Measurements from ENCODE around the gene NUP98. TPM values are rescaled to one million over a fixed set of nuclear protein-coding genes. Genes with fewer than 3 reads are reported as not detected.

NUP98 gene
- total and polyA plus RNA-seq, 10 of the 15 experiments (the other 5 are each of a cell fraction or from before 2014, with no cell fraction given), result 21.7 to 108 (median 78.9) TPM

DNA sequence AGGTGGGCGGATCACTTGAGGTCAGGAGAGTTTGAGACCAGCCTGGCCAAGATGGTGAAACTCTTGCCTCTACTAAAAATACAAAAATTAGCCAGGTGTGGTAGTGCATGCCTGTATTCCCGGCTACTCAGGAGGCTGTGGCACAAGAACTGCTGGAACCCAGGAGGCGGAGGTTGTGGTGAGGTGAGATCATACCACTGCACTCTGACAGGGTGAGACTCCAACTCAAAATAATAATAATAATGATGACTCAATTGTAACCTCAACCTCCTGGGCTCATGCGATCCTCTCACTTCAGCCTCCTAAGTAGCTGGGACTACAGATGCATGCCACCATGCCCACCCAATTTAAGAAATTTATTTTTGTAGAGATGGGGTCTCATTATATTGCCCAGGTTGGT, 110.6 kb downstream of the NUP98 start (continued):
- TF ChIP-seq, protein P1, sequence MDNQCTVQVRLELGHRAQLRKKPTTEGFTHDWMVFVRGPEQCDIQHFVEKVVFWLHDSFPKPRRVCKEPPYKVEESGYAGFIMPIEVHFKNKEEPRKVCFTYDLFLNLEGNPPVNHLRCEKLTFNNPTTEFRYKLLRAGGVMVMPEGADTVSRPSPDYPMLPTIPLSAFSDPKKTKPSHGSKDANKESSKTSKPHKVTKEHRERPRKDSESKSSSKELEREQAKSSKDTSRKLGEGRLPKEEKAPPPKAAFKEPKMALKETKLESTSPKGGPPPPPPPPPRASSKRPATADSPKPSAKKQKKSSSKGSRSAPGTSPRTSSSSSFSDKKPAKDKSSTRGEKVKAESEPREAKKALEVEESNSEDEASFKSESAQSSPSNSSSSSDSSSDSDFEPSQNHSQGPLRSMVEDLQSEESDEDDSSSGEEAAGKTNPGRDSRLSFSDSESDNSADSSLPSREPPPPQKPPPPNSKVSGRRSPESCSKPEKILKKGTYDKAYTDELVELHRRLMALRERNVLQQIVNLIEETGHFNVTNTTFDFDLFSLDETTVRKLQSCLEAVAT (IDR thresholded peaks at IDR 0.05), result no peak
- TF ChIP-seq CHD4 (IDR thresholded peaks at IDR 0.05), result no peak
- no peak for TF ChIP-seq MEF2A (IDR thresholded peaks at IDR 0.05; ENCODE audit: insufficient read depth, low read depth, low read length)

DNA sequence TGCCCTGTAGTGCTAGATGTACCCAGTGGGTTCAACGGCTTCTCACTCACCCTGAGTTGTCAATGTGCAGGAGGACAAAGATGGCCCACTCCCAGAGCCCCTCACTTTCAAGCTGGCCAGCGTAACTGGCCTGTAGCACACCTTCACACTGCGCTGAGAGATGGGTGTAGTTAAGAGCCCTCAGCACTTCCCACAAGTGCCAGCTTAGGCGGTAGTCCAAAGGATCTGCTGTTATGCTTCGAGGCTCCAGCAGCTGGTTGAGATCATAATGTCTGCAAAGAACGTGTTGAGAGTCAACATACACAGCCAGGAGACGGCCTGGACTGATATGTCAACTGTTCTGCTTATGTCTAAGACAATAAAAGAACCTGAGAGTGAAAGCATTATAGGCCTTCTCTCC, 111.4 kb downstream of the NUP98 start:
- no peak overlapping the region for H3K27ac ChIP-seq (ENCODE audit: control insufficient read depth, insufficient read depth)
- no peaks in the 10 kb centered on the region for H3K79me2 ChIP-seq (ENCODE audit: control insufficient read depth, insufficient read depth, low read length)
- BruUV-seq (replicated peaks), result no TSS peak
- H3K4me1 ChIP-seq (ENCODE audit: control insufficient read depth, insufficient read depth, low read length), result no peaks in the 10 kb centered on the region
- 93% methylated on average over 7 of the region's 7 CpGs for WGBS (ENCODE audit: insufficient coverage, insufficient replicate concordance, low lambda C conversion rate, missing lambda C conversion rate)
- ATAC-seq (no peak), DNase-seq (ENCODE audit: low read depth, low spot score) (no peak), FAIRE-seq (no peak)
- H3K4me3 ChIP-seq, result no peak overlapping the region
- H3K9me3 ChIP-seq (replicated peaks; ENCODE audit: control insufficient read depth, insufficient read depth, low read length), result no peaks in the 10 kb centered on the region
- ChIA-PET POLR2A (no interaction called here), SMC1A (ENCODE audit: uncharacterized antibody, unreplicated experiment) (no interaction called here), RAD21 (ENCODE audit: unreplicated experiment) (no interaction called here), CTCF (interaction anchor here (1.3 kb wide), 1 partner anchor 123 kb away, joined by 3 read pairs; the partner anchor contains the start of gene PGAP2)
- no peak overlapping the region for H3K9ac ChIP-seq (ENCODE audit: control insufficient read depth, insufficient read depth, low read length)
- no peak for TF ChIP-seq CBX5 (IDR thresholded peaks at IDR 0.05; ENCODE audit: low read depth)
- no peak for TF ChIP-seq HCFC1 (IDR thresholded peaks at IDR 0.05; ENCODE audit: low read length)
- TF ChIP-seq ZNF207 (IDR thresholded peaks at IDR 0.05; ENCODE audit: borderline replicate concordance), result no peak
- no peak for TF ChIP-seq SUZ12 (IDR thresholded peaks at IDR 0.05; ENCODE audit: unreplicated experiment)
- TF ChIP-seq, protein P2, sequence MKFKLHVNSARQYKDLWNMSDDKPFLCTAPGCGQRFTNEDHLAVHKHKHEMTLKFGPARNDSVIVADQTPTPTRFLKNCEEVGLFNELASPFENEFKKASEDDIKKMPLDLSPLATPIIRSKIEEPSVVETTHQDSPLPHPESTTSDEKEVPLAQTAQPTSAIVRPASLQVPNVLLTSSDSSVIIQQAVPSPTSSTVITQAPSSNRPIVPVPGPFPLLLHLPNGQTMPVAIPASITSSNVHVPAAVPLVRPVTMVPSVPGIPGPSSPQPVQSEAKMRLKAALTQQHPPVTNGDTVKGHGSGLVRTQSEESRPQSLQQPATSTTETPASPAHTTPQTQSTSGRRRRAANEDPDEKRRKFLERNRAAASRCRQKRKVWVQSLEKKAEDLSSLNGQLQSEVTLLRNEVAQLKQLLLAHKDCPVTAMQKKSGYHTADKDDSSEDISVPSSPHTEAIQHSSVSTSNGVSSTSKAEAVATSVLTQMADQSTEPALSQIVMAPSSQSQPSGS (IDR thresholded peaks at IDR 0.05; ENCODE audit: low read length), result no peak
- TF ChIP-seq PAX5 (IDR thresholded peaks at IDR 0.05; ENCODE audit: borderline replicate concordance, low read depth, low read length), result no peak
- no peak for TF ChIP-seq NBN (IDR thresholded peaks at IDR 0.05)
- no peaks in the 10 kb centered on the region for H3K27me3 ChIP-seq (replicated peaks in 1 of 2; ENCODE audit: control insufficient read depth in 2 of 2, insufficient read depth in 2 of 2, low read length in 1 of 2)
- H2AFZ ChIP-seq (ENCODE audit: control insufficient read depth, low read depth, low read length), result no peak overlapping the region
- H3K4me2 ChIP-seq (ENCODE audit: control insufficient read depth, insufficient read depth), result no peak overlapping the region
- peaks cover 10 to 45% of the 10 kb centered on the region in 2 experiments for H3K36me3 ChIP-seq (ENCODE audit: control insufficient read depth in 2 of 2, insufficient read depth in 2 of 2, low read length in 1 of 2)
- in situ Hi-C loops (cut with MboI) (no loop called here), intact Hi-C loops (cut with micrococcal nuclease; ENCODE audit: unreplicated experiment) (no loop called here)
- H4K20me1 ChIP-seq (ENCODE audit: control insufficient read depth, insufficient read depth), result no peaks in the 10 kb centered on the region

Data from GM12878 (cell line).